Activated CD8-positive, alpha-beta memory T cell treated with anti-CD3 and anti-CD28 coated beads for 24 hours (primary cell): ENCODE measurements around the gene IL16.

ENCODE experiments used
- DNase-seq: peaks from one replicate; pipeline ENCODE4 v3.0.0-alpha.2; 2020

Gene IL16

DNA sequence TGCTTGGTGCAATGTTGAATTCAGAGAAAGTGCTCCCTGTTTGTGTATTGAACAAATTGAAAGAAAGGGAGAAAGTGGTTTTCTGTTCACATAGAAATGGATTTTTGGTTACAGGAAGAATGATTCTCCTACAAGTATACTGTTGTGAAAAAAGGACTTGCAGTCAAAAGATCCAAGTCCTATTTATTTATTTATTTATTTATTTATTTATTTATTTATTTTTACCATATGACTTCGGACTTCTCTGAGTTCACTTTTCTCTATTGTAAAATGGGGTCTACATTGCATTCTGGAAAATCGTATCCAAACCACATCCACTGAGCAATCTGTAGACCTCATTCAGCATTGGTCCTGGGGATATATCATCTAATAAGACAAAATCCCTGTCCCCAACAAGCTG lies 81.2 kb downstream of the IL16 start:
- no peak for DNase-seq

DNA sequence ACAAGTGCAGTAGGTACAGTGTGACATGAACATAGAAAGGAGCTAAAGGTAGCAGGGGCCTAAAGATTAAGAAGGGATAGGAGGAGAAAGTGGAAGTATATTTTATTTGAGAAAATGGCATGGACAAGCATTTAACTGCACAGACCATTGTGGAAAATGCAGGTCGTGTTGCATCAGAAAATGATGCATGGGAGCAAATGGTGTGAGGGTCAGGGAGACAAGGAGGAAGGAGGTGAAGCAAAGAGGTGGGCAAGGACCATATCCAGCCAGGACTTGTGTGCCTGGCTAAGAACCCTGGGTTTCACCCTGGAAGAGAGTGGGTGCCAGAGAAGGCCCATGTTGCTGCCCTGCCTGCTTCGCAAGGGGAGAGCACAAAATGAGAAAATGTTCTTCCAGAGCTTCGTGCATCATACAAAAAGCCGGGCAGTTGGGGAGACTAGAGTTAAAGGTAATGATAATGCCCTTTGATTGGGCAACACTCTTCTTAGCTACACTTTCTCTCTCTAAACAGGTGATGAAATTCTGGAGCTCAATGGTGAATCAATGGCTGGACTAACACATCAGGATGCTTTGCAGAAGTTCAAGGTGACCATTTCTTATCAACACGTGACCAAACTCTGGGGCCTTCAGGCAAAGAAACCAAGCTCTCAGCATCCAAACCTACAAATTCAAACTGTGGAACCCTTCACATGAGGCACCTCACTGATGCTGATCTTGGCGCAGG lies 81.8 kb downstream of the IL16 start:
- DNase-seq, result no peak

DNA sequence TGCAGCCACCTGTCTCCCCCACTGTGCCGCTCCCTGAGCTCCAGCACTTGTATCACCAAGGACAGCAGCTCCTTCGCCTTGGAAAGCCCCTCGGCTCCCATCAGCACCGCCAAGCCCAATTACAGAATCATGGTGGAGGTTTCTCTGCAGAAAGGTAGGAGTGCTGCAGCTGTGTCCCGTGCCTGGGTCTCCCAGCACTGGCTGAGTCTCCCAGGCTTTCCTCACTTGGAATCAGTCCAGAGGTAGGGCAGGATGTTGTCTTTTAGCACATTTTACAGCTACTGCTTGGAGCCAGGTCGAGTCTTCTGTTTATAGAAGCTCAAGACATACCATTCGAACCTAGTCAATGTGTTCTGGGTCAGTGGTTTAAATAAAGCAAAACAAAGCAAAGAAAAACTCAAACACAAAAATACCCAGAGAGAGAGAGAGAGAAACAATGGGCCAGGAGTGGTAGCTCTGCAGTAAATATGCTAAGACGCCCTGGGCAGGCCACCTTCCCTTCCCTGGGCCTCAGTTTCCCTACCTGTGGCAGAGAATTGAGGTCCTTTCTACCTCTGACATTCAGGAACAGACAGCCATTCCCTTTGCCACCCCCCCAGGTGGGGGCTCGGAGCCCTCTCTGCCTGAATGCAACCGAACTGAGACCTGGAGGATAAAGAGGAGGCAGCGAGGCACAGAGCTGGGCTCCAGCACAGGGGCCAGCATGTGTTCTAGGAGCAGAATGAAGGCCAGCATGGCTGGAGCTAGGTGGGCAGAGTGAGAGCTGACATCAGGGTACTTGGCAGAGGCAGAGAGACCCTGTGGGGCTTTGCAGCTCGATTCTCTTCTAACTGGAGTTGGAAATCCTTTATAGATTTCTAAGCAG lies 83.2 kb downstream of the IL16 start:
- no peak for DNase-seq

- no peak for DNase-seq
Observed at GRCh38 chr15:81280696-81281455, 84.2 kb downstream of the IL16 start.

- DNase-seq, result no peak
Observed at GRCh38 chr15:81281456-81281735, 84.7 kb downstream of the IL16 start.

- DNase-seq, result no peak
Observed at GRCh38 chr15:81281766-81282605, 85.3 kb downstream of the IL16 start.

- DNase-seq, result no peak
Observed at GRCh38 chr15:81282606-81282895, 85.9 kb downstream of the IL16 start.

GRCh38 chr15:81282911-81283310 lies 86.2 kb downstream of the IL16 start:
- DNase-seq, result no peak

GRCh38 chr15:81284256-81285031 lies 87.8 kb downstream of the IL16 start:
- DNase-seq, result peak; percentile 38

- peak; percentile 54 for DNase-seq
Observed at GRCh38 chr15:81285461-81285860, 88.8 kb downstream of the IL16 start.

DNA sequence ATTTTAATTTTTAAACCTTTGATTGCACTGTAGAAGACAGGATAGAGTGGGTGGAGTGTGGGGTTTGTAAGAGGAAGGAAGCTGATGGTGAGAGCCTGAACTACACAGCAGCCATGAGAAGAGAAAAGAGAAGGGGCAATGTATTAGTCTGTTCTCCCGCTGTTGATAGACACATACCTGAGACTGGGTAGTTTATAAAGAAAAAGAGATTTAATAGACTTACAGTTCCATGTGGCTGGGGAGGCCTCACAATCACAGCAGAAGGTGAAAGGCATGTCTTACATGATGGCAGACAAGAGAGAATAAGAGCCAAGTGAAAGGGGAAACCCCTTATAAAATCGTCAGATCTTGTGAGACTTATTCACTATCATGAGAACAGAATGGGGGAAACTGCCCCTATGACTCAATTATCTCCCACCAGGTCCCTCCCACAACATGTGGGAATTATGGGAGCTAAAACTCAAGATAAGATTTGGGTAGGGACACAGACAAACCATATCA lies 90.0 kb downstream of the IL16 start:
- DNase-seq, result peak; percentile 78

GRCh38 chr15:81288040-81288439 lies 91.4 kb downstream of the IL16 start:
- peak; percentile 51 for DNase-seq

GRCh38 chr15:81288616-81289015 lies 91.9 kb downstream of the IL16 start:
- no peak for DNase-seq

GRCh38 chr15:81289910-81290309 lies 93.2 kb downstream of the IL16 start:
- DNase-seq, result no peak

- DNase-seq, result no peak
Observed at GRCh38 chr15:81291916-81292522, 95.3 kb downstream of the IL16 start.

- peak; percentile 71 for DNase-seq
Observed at GRCh38 chr15:81292523-81293001, 95.9 kb downstream of the IL16 start.

DNA sequence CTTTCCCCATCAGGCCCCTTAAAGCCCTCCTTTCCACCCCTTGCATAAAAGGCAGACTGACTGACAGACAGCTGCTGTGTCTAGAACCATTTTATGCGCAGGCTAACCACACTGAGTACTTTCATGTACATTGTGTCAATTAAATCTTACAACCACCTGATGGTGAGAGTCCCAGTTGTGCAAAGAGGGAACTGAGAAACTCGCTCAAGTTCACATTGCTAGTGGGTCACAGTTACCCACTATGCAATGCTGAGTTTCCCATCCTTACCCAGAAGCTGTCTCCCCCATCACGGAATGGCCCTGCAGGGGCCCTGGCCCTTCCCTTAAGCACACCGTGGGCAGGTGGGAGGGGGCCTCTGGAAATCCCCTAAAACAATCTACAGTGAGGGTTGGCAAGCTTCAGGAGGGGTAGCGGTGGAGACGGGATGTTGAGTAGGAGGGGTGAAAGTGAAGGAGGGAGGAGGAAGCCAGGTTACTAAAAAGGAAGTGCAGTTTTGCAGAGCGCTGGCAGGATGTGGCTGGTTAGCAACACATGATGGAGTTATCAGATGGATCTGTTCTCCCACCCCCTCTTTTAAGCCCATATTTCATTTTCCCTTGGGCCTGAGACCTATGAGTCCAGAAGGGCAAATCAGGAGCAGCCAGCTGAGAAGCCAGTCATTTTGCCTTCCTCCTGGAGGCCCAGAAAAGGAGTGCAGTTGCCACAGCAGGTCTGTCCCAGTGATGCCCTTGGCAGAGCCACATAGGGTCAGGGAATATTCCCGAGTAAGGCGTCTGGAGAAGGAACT lies 97.2 kb downstream of the IL16 start:
- DNase-seq, result peak; percentile 91

DNA sequence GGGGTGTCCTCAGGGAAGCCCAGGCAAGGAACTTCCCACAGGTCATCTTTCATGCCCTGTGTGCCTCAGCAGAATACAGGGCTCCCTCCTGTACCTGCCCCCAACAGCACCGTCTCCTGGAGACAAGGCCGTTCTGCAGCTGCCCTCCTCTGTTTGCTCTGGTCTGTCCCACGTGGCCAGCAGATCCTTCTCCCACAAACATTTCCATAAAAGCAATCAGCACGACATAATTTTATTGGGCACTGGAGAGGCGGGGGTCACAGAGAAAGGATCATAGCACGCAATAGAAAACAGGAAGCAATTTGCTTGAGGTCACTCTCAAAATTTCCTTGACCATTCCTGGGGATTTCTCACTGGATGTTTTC lies 97.8 kb downstream of the IL16 start:
- DNase-seq, result no peak

GRCh38 chr15:81295486-81296121 lies 98.9 kb downstream of the IL16 start:
- no peak for DNase-seq

- DNase-seq, result no peak
Observed at GRCh38 chr15:81296186-81296585, 99.5 kb downstream of the IL16 start.
